ENCODE measurements around the gene AIF1. TPM values are rescaled to one million over a fixed set of nuclear protein-coding genes. Genes with fewer than 3 reads are reported as not detected.

AIF1 gene
- total RNA-seq, 4 donors from 2014 or later, result 30.9 to 177 (median 76.2) TPM

DNA sequence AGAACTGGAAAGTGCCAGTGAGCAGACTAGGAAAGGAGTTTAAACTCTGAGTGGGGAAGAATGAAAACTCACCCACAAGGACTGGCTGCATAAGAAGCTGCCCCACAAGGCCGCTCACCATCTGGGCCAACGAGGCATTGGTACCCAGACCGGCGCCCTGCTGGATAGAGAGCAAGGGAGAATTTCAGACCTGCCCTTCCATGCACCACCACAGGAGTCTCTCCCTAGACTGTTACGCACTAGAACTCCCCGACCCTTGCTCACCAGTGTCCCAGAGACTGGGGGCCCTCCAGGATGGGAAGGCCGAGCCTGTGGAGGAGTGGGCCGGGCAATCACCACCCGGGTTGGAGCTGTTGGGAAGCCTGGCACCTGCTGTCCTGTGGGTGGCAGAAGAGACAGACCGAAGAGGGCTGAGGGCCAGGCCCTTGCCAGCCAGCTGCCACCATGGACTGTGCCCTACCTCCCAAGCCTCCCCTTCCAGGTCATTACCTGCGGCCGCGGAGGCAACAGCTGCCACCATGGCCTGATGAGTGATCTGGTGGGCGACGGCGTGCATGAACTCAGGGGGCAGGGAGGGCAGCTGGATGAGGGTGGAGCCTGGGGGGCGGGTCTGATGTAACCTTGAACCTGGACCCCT is 28.9 kb downstream of the AIF1 start:
- TF ChIP-seq, protein P1, sequence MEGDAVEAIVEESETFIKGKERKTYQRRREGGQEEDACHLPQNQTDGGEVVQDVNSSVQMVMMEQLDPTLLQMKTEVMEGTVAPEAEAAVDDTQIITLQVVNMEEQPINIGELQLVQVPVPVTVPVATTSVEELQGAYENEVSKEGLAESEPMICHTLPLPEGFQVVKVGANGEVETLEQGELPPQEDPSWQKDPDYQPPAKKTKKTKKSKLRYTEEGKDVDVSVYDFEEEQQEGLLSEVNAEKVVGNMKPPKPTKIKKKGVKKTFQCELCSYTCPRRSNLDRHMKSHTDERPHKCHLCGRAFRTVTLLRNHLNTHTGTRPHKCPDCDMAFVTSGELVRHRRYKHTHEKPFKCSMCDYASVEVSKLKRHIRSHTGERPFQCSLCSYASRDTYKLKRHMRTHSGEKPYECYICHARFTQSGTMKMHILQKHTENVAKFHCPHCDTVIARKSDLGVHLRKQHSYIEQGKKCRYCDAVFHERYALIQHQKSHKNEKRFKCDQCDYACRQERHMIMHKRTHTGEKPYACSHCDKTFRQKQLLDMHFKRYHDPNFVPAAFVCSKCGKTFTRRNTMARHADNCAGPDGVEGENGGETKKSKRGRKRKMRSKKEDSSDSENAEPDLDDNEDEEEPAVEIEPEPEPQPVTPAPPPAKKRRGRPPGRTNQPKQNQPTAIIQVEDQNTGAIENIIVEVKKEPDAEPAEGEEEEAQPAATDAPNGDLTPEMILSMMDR (IDR thresholded peaks at IDR 0.05; ENCODE audit: low read depth), result no peak

DNA sequence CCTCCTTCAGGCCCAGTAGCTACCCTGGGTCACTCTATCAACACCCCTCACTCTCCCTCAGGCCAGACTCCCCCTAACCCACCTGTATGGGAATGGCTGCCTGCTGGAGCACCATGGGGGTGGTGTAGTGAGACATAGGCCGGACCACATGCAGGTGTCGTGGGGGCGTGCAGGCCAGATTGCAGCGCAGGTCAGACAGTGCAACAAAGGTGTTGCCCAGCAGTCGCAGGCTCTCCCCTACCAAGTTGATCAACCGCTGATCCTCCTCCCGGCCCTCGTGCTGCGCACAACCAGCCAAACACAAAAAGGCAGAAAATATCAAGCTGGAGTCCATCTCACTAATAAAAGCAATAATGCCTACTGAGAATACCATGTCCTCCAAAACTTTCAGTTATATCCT is 30.3 kb downstream of the AIF1 start:
- TF ChIP-seq, protein P1 (IDR thresholded peaks at IDR 0.05; ENCODE audit: low read depth), result no peak

DNA sequence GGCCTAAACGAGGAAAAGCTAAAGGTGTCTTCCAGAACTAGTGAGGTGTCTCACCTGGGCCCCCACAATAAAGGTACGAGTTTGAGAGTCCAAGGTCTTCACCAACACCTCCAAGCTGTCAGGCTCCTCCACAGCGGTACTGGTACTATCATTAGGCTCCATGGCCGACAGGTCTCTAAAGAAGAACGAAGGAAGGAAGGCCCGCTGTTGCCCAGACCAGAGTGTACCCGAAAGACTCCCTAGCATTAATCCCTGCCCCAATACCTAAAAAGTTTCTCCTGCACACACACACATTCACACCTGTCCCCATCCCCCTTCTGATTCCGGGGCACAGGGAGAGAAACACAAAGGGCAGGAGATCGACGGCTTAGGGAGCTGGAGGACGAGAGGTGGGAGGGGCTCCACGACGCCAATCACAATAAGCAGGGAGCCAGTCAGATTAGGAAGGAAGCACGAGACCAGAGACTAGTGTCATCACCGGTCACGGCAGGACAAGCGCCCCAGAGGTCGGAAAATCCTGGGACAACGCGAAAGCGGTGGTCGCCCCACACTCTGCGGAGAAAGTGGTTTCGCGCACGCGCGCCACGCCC is 36.7 kb downstream of the AIF1 start:
- TF ChIP-seq, protein P1 (IDR thresholded peaks at IDR 0.05; ENCODE audit: low read depth), result no peak

DNA sequence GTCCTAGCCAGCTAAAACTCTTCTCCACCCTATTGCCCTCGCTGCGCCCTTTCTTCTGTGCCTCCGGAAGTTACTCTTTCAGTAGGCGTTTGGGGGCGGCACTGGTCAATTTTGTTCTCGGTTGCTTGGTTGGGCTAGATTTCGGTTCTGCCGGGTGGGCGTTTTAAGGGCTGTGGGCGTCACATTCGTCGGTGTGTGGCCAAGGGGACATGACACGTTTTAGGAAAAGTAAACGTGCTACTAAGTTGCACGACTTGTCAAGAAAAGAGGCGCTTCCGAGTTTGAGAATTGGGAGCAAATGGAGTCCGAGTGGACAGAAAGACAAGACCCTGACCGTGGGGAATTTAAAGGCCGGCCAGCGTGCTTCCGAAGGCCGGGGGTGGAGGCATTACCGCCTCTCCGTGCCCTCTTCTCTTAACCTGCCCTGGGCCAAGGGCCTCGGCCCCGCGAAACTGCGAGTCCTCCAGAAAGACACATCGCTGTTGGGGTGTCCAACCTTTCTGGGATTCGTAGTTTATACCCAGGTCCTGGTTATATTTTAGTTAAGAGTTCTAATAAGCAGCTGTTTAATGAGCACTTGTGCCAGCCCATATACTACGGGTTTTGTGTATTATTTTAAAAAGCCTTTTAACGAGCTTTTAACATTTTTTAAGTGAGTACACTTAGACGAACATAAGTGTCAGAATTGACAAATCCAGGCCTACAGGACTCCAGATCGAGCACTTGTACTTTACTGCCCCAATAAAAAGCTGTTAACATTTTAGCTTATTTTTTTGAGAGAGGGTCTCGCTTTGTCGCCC is 38.1 kb downstream of the AIF1 start:
- TF ChIP-seq, protein P1 (IDR thresholded peaks at IDR 0.05; ENCODE audit: low read depth), result no peak

DNA sequence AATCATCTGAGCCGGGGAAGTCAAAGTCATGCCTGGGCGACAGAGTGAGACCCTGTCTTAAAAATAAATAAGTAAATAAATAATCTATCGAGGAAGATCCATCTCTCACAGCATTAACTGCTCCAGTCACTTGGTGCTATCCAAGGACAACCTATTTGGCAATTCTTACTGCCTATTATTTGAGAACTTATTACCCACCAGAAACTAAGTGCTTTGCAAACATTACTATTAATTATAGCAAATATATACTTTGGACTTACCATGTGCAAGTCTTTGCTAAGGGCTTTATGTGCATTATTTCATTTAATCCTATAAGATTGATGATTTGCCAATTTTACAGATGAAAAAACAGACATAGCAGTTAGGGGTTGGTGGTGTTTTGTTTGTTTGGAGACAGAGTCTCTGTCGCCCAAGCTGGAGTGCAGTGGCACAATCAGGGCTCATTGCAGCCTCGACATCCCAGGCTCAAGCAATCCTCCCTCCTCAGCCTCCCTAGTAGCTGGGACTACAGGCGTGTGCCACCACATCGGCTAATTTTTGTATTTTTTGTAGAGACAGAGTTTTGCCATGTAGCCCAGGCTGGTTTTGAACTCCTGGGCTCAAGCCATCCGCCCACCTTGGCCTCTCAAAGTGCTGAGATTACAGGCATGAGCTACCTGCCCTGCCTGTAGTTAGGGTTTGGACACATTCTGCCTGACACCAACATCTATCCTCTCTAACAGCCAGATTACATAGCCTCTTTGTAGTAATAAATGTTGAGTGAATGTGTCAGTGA is 39.7 kb downstream of the AIF1 start:
- TF ChIP-seq, protein P1 (IDR thresholded peaks at IDR 0.05; ENCODE audit: low read depth), result no peak

DNA sequence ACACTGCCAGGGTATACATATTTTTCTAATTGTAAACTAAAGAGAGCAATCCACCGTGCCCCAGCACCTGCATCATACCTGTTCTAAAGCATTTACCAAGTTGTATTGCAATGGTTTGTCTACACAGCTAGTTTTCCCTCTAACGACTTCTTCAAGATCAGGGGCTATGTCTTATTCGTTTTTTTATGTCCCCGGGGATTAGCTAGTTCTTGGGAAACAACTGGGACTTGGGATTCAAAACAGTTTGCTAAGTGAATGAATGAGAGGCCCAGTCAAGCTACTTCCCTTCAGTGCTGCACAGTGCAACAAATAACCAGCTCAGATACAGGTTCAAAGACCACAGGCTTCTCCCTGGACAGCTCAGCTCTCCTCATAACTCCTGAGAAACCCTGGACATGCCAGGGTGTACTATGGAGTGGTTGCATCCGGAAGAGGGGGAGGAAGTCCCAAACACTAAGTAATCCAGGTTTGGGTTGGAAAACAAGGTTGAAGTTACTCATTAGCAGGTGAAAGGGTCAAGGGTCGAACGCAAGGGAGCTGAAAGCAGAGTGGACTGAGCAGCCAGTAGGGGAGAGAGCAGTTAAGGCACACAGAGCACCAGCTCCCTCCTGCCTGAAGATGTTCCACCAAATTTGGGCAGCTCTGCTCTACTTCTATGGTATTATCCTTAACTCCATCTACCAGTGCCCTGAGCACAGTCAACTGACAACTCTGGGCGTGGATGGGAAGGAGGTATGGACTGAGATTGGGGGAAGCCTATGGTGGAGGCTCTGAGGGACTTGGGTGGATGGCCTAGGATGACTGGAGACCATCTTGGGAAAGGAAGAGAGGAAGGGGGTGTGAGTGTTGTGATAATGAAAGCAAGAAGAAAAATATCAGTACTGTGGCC is 40.6 kb downstream of the AIF1 start, which contains the start of gene APOM:
Gene APOM (plus strand): TSS at position 546 of the 889 bp plus-strand sequence. CDS start 73 bp downstream, at position 619.
- TF ChIP-seq, protein P1 (IDR thresholded peaks at IDR 0.05; ENCODE audit: low read depth), result no peak

Measured in subcutaneous adipose tissue (tissue), 4 donors.